GM10248 (cell line): Measurements from ENCODE around the gene CYP39A1.
A peak's percentile ranks its signal among the peaks of the same experiment; 100 is the strongest.

Source experiments
- CTCF ChIA-PET: fragments of 300-600 bp; sonication (Branson Sonifier 250); formaldehyde crosslinking; extraction: SDS; loops from one replicate; lab custom pipeline; 2021; ENCODE audit warnings: antibody characterized with exemption; lab: Yijun Ruan, JAX
- POLR2A ChIA-PET: fragments of 350-650 bp; sonication (Branson Sonifier 250); formaldehyde crosslinking; extraction: SDS; loops from one replicate; lab custom pipeline; 2020; ENCODE audit warnings: antibody characterized with exemption; lab: Yijun Ruan, JAX
- DNase-seq: peaks from one replicate; pipeline ENCODE4 v3.0.0; 2012; ENCODE audit errors: extremely low spot score
- TF ChIP-seq, protein P1 (sequence below): IDR thresholded peaks from 2 replicates; pipeline ENCODE4 v1.5.1; 2012; ENCODE audit warnings: mild to moderate bottlenecking, low read depth; ENCODE audit errors: extremely low read depth, missing control alignments, control extremely low read depth

Gene CYP39A1, protein sequence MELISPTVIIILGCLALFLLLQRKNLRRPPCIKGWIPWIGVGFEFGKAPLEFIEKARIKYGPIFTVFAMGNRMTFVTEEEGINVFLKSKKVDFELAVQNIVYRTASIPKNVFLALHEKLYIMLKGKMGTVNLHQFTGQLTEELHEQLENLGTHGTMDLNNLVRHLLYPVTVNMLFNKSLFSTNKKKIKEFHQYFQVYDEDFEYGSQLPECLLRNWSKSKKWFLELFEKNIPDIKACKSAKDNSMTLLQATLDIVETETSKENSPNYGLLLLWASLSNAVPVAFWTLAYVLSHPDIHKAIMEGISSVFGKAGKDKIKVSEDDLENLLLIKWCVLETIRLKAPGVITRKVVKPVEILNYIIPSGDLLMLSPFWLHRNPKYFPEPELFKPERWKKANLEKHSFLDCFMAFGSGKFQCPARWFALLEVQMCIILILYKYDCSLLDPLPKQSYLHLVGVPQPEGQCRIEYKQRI

DNA sequence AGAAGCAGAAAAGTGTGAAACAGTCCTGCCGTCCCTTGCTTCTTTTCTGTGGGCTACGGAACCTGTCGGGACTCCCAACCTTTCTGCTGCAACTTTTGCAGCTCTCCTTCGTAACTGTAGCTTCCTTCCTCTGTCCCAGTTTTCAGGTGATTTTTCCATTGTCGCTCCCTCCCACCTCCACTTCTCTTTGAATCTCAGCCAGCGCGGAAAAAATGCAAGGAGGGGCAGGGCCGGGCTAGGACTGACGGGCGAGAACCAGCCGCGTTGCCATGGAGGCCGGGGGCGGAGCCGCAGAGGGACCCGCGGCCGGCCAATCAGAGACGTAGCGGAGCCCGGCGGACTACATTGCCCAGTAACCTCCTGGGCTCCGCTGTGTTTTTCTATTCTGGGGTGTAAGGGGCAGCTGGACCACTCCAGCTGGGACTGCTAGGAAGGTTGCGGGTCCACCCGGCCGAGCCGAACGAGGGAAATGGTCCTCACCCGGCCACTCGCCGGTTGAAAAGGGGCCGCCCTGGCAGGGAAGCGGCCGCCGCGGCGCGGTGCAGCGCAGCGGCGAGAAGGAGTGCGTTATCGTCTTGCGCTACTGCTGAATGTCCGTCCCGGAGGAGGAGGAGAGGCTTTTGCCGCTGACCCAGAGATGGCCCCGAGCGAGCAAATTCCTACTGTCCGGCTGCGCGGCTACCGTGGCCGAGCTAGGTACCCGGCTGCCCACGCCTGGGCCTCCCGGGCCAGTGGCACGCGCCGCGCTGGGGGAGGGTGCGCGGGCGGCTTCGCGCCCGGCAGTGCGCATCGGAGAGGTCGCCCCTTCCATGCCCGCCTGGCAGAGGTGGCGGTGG, at the start of gene CYP39A1, which contains the start of gene SLC25A27:
Gene CYP39A1, minus strand, starts transcription at position 216 of the 836 bp plus-strand sequence. CDS start 236 bp downstream, outside the sequence.
Gene SLC25A27, plus strand, starts transcription at position 373 of the 836 bp plus-strand sequence. Its CDS starts 218 bp downstream, at position 591.
- POLR2A ChIA-PET = no interaction called here
- CTCF ChIA-PET = no interaction called here

DNA sequence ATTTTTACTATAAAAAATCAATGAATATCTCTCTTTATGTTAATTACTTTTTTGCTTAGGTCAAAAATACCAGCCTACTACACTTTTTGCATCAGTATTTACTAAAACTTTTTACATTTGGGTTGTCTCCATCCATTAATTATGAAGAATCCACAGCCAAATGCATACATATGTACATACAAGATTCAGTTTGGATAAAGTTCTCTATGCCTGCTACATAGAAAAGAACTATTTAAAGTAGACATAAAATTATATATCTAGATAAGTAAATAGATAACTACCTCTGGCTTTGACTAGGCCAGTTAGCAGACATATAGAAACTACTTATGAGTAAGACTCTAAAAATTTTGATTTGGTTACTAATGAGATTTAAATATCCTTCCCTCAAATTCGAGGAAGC, 47.4 kb upstream of the CYP39A1 start:
- TF ChIP-seq, protein P1, sequence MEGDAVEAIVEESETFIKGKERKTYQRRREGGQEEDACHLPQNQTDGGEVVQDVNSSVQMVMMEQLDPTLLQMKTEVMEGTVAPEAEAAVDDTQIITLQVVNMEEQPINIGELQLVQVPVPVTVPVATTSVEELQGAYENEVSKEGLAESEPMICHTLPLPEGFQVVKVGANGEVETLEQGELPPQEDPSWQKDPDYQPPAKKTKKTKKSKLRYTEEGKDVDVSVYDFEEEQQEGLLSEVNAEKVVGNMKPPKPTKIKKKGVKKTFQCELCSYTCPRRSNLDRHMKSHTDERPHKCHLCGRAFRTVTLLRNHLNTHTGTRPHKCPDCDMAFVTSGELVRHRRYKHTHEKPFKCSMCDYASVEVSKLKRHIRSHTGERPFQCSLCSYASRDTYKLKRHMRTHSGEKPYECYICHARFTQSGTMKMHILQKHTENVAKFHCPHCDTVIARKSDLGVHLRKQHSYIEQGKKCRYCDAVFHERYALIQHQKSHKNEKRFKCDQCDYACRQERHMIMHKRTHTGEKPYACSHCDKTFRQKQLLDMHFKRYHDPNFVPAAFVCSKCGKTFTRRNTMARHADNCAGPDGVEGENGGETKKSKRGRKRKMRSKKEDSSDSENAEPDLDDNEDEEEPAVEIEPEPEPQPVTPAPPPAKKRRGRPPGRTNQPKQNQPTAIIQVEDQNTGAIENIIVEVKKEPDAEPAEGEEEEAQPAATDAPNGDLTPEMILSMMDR = no peak
- ChIA-PET POLR2A (no interaction called here), CTCF (no interaction called here)
- no peak for DNase-seq

More for the DNA sequence above, at the start of gene CYP39A1, which contains the start of gene SLC25A27:
- TF ChIP-seq, protein P1 = no peak
- peak; percentile 91 for DNase-seq

DNA sequence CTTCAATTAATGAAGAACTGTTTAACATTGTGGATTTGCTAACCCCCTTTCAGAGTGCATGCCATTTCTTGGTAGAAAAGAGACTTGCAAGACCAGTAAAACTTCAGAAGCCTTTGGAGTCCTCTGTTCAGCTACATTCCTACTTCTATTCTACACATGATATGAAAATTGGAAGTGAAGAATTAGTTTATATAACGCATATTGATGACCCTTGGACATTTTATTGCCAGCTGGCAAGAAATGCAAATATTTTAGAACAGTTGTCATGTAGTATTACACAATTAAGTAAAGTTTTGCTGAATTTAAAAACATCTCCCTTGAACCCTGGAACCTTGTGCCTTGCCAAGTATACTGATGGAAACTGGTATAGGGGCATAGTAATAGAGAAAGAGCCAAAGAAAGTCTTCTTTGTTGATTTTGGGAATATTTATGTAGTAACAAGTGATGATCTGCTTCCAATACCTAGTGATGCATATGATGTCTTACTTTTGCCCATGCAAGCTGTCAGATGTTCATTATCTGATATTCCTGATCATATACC, 38.4 kb upstream of the CYP39A1 start:
- POLR2A ChIA-PET = no interaction called here
- TF ChIP-seq, protein P1 = no peak
- no peak for DNase-seq
- CTCF ChIA-PET = no interaction called here

DNA sequence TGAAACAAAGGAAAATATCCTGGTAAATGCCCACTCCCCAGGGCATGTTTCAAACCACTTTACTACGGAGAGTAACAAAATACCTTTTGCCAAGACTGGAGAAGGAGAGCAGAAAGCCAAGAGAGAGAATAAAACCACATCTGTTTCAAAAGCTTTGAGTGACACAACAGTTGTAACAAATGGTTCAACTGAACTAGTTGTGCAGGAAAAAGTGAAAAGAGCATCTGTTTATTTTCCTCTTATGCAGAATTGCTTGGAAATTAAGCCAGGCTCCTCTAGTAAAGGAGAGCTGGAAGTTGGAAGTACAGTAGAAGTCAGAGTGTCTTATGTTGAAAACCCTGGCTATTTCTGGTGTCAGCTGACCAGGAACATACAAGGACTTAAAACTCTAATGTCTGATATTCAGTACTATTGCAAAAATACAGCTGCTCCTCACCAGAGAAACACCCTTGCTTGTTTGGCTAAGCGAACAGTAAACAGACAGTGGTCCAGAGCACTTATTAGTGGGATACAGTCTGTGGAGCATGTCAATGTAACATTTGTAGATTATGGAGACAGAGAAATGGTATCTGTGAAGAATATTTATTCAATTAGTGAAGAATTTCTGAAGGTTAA, 37.6 kb upstream of the CYP39A1 start:
- ChIA-PET POLR2A (no interaction called here), CTCF (no interaction called here)
- TF ChIP-seq, protein P1 = no peak
- DNase-seq = no peak

DNA sequence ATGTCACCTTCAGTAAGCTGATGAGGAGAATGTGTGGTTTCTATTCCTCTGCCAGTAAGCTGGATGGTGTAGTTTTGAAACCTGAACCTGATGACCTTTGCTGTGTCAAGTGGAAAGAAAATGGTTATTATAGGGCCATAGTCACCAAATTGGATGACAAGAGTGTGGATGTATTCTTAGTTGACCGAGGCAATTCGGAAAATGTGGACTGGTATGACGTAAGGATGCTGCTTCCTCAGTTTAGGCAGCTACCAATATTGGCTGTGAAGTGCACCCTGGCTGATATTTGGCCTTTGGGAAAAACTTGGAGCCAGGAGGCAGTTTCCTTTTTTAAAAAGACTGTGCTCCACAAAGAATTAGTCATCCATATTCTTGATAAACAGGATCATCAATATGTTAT, 37.0 kb upstream of the CYP39A1 start:
- no peak for DNase-seq
- TF ChIP-seq, protein P1 = no peak
- POLR2A ChIA-PET = no interaction called here
- CTCF ChIA-PET = no interaction called here

DNA sequence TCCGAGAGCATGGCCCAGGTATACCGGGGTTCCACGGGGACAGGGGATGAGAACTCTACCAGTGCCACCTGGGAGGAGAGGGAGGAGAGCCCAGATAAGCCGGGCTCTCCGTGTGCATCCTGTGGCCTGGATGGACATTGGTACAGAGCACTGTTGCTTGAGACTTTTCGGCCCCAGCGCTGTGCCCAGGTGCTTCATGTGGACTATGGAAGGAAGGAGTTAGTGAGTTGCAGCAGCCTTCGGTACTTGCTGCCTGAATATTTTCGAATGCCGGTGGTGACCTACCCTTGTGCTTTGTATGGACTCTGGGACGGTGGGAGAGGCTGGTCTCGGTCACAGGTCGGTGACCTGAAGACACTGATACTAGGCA, 36.3 kb upstream of the CYP39A1 start:
- TF ChIP-seq, protein P1 = no peak
- ChIA-PET POLR2A (no interaction called here), CTCF (no interaction called here)
- DNase-seq = no peak
